ENCODE data around the gene AQP12A. TPM values are rescaled to one million over a fixed set of nuclear protein-coding genes. Genes with fewer than 3 reads are reported as not detected.
A peak's percentile ranks its signal among the peaks of the same experiment; 100 is the strongest.

Gene AQP12A
- total and polyA plus RNA-seq, 9 of the 15 experiments (the other 6 are each of a cell fraction or from before 2014, with no cell fraction given) = not detected

GRCh38 chr2:240722376-240722775, 30.7 kb downstream of the AQP12A start (continued):
- TF ChIP-seq NR2C2 (CRISPR knock-in tag; IDR thresholded peaks at IDR 0.05) (no peak), NR2C2 (tag; IDR thresholded peaks at IDR 0.05) (no peak), ADNP (tag; IDR thresholded peaks at IDR 0.05) (no peak), ZNF354B (CRISPR knock-in tag; IDR thresholded peaks at IDR 0.05) (no peak)
- TF ChIP-seq, protein P1, sequence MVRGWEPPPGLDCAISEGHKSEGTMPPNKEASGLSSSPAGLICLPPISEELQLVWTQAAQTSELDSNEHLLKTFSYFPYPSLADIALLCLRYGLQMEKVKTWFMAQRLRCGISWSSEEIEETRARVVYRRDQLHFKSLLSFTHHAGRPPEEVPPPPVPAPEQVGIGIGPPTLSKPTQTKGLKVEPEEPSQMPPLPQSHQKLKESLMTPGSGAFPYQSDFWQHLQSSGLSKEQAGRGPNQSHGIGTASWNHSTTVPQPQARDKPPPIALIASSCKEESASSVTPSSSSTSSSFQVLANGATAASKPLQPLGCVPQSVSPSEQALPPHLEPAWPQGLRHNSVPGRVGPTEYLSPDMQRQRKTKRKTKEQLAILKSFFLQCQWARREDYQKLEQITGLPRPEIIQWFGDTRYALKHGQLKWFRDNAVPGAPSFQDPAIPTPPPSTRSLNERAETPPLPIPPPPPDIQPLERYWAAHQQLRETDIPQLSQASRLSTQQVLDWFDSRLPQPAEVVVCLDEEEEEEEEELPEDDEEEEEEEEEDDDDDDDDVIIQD (CRISPR knock-in tag; IDR thresholded peaks at IDR 0.05) = no peak

- Histone ChIP-seq H3K4me3 (no peak overlapping the region), H3K9me3 (replicated peaks; ENCODE audit: control insufficient read depth, insufficient read depth, low read depth, low read length) (no peaks in the 10 kb centered on the region), H3K9ac (ENCODE audit: insufficient read depth in 1 of 2, low read depth in 2 of 2, low read length in 2 of 2) (no peak overlapping the region), H3K27me3 (ENCODE audit: control insufficient read depth in 2 of 2, insufficient read depth in 2 of 2, low read length in 2 of 2) (peaks cover 0 to 75% of the 10 kb centered on the region in 2 experiments; a peak in 3 of 5 replicates), H2AFZ (ENCODE audit: low read depth, low read length) (no peak overlapping the region), H4K20me1 (replicated peaks; ENCODE audit: control insufficient read depth, insufficient read depth, low read length) (no peaks in the 10 kb centered on the region), H3K9me1 (ENCODE audit: control insufficient read depth, insufficient read depth, low read length) (no peaks in the 10 kb centered on the region), H3K4me1 (replicated peaks in 1 of 2; ENCODE audit: control insufficient read depth in 2 of 2, insufficient read depth in 2 of 2, low read length in 2 of 2) (peaks cover 0 to 8% of the 10 kb centered on the region in 2 experiments; a peak in 1 of 5 replicates), H3K79me2 (ENCODE audit: control insufficient read depth, insufficient read depth, low read length) (no peaks in the 10 kb centered on the region), H3K27ac (ENCODE audit: extremely low read depth, low read depth, low read length) (no peak overlapping the region), H3K36me3 (ENCODE audit: control insufficient read depth, insufficient read depth, low read length) (no peaks in the 10 kb centered on the region), H3K4me2 (ENCODE audit: insufficient read depth, low read length) (no peak overlapping the region)
- peak in 2 of 4 experiments; percentile 12 to 17 for DNase-seq (ENCODE audit: extremely low read depth in 1 of 4, low spot score in 3 of 4)
- BruUV-seq (replicated peaks) = no TSS peak
- 0% methylated on average over 13 of the region's 32 CpGs for WGBS (ENCODE audit: insufficient coverage, low coverage, missing lambda C conversion rate)
- no peak for FAIRE-seq
- TF ChIP-seq, protein P2, sequence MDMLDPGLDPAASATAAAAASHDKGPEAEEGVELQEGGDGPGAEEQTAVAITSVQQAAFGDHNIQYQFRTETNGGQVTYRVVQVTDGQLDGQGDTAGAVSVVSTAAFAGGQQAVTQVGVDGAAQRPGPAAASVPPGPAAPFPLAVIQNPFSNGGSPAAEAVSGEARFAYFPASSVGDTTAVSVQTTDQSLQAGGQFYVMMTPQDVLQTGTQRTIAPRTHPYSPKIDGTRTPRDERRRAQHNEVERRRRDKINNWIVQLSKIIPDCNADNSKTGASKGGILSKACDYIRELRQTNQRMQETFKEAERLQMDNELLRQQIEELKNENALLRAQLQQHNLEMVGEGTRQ (CRISPR knock-in tag; IDR thresholded peaks at IDR 0.05) = peak; percentile 65
- TF ChIP-seq USF1 (CRISPR knock-in tag; IDR thresholded peaks at IDR 0.05) (peak; percentile 81), RAD51 (IDR thresholded peaks at IDR 0.05; ENCODE audit: borderline replicate concordance, low read depth) (peak; percentile 51; the same call in 1 of the 2 replicates), CREM (IDR thresholded peaks at IDR 0.05; ENCODE audit: low read depth) (0 out of 2 replicates have a peak, but pooled peaks have one; percentile 30), U2AF1 (optimal IDR thresholded peaks at IDR 0.05; ENCODE audit: low read depth, low read length) (no peak)
- TF ChIP-seq, protein P3, sequence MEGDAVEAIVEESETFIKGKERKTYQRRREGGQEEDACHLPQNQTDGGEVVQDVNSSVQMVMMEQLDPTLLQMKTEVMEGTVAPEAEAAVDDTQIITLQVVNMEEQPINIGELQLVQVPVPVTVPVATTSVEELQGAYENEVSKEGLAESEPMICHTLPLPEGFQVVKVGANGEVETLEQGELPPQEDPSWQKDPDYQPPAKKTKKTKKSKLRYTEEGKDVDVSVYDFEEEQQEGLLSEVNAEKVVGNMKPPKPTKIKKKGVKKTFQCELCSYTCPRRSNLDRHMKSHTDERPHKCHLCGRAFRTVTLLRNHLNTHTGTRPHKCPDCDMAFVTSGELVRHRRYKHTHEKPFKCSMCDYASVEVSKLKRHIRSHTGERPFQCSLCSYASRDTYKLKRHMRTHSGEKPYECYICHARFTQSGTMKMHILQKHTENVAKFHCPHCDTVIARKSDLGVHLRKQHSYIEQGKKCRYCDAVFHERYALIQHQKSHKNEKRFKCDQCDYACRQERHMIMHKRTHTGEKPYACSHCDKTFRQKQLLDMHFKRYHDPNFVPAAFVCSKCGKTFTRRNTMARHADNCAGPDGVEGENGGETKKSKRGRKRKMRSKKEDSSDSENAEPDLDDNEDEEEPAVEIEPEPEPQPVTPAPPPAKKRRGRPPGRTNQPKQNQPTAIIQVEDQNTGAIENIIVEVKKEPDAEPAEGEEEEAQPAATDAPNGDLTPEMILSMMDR (IDR thresholded peaks at IDR 0.05 in 2 of 3, conservative IDR thresholded peaks at IDR 0.05 in 1 of 3; ENCODE audit: insufficient read depth in 2 of 3, low read depth in 1 of 3, low read length in 3 of 3) = peak in 2 of 3 experiments; percentile 14 to 20; a peak in 1 of 6 replicates
- intact Hi-C loops (cut with micrococcal nuclease) = no loop called here
- peak; percentile 57 for ATAC-seq
- ChIA-PET POLR2A (no interaction called here), CTCF (ENCODE audit: low intra/inter-chr PET ratio) (no interaction called here)
- in situ Hi-C loops (cut with MboI) = no loop called here
These were observed 31.4 kb downstream of the AQP12A start for GRCh38 chr2:240722796-240723735.
